IPS-20b (cell line): Measurements from ENCODE around the gene LGI4.

Source experiments
- H3K27ac ChIP-seq: one replicate; pipeline ENCODE4 v1.5.1; 2013; ENCODE audit warnings: low read length
- H3K27me3 ChIP-seq: 2 replicates; pipeline ENCODE4 v1.6.1; 2013; ENCODE audit warnings: mild to moderate bottlenecking, low read length, inconsistent platforms; ENCODE audit not compliant: insufficient read depth
- H3K36me3 ChIP-seq: 2 replicates; pipeline ENCODE4 v1.6.1; 2013; ENCODE audit warnings: low read depth, mild to moderate bottlenecking, inconsistent platforms, low read length, moderate library complexity; ENCODE audit not compliant: insufficient read depth
- H3K4me1 ChIP-seq: 2 replicates; pipeline ENCODE4 v1.6.1; 2013; ENCODE audit warnings: mild to moderate bottlenecking, control low read depth, inconsistent platforms, low read length, moderate library complexity; ENCODE audit not compliant: insufficient read depth
- H3K4me3 ChIP-seq: 2 replicates; pipeline ENCODE4 v1.5.1; 2013; ENCODE audit warnings: mild to moderate bottlenecking, low read length, inconsistent platforms
- H3K9ac ChIP-seq: 2 replicates; pipeline ENCODE4 v1.6.1; 2013; ENCODE audit warnings: low read depth, mild to moderate bottlenecking, inconsistent platforms, low read length, moderate library complexity
- H3K9me3 ChIP-seq: 2 replicates; pipeline ENCODE4 v1.6.1; 2013; ENCODE audit warnings: mild to moderate bottlenecking, low read depth, low read length, inconsistent platforms; ENCODE audit not compliant: insufficient read depth

The LGI4 gene

GRCh38 chr19:35125749-35126623 is 8.9 kb downstream of the LGI4 start:
- Histone ChIP-seq H3K27me3 (no peaks in the 10 kb centered on the region), H3K4me3 (no peak overlapping the region), H3K27ac (no peak overlapping the region), H3K9me3 (no peaks in the 10 kb centered on the region), H3K4me1 (peaks cover 11% of the 10 kb centered on the region), H3K9ac (no peak overlapping the region), H3K36me3 (no peaks in the 10 kb centered on the region)

DNA sequence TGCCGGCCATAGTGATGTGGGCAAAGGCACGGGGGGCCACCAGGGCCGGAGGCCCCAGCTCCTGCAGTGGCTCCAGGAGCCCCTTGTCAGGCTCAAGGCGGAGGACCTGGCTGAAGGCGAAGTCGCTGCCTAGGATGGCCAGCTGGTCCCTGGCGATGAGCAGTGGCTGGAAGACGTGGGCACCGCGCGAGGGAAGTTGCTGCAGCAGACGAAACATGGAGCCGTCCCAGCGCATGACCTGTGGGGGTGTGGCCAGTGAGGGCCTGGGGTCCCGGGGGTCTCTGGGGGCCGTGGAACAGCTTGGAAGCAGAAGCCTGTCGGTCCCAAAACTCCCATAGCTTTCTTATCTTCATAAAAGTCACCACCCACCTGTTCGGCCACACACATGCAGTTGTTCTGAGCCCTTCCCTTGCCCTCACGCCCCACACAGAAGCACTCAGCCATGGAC is 9.6 kb downstream of the LGI4 start:
- no peaks in the 10 kb centered on the region for H3K36me3 ChIP-seq

DNA sequence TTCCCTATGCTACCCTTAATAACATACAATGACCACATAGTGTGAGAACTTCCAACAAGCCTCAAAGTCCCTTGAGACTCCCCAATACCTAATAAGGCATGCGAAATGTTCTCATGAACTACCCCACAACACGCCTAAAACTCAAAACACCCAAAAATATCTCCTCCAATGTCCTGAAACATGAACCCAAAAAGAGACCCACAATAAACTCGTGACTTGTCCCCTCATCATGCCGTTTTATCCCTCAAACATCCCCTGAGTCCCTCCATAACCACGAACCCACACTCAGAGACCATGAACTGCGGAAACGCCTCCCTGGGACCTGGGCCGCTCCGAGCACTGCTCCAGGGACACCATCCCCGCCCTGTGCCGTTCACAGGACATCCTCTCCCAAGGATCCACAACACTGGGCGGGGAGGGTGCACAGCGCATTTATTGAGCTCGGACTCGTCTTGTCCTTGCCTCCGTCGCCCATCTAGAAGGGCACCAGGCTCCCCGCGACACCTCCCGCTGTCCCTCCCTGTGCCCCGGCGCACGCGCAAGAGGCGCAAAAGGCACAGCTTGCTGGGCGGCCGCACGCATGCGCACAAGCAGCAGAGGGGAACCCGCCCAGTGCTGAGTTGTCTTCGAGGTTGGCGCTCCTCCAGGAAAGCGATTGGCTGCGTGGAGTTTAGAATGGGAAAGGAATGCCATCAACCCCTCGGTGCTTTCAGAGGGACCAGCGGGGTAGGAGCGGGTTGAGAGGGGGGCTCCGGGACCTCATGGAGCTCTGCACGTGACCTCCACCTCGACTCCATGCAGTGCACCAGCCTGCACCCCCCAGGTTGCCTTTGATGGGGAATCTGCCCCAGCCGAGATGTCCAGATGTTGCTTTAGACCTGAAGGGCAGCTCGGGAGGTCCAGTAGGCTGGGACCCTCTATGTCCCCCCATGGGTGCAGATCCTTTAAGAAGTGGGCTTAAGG is 10.5 kb downstream of the LGI4 start:
- no peaks in the 10 kb centered on the region for H3K9me3 ChIP-seq
- no peaks in the 10 kb centered on the region for H3K36me3 ChIP-seq
- H3K4me3 ChIP-seq, result no peak overlapping the region; the same call in 1 of the 2 replicates
- H3K9ac ChIP-seq, result peak overlapping the region; percentile 27; the same call in 1 of the 2 replicates
- H3K27me3 ChIP-seq, result no peaks in the 10 kb centered on the region
- H3K4me1 ChIP-seq, result peaks cover 11% of the 10 kb centered on the region
- no peak overlapping the region for H3K27ac ChIP-seq

More for the DNA sequence above, 9.6 kb downstream of the LGI4 start:
- Histone ChIP-seq H3K27me3 (no peaks in the 10 kb centered on the region), H3K9ac (no peak overlapping the region), H3K4me3 (no peak overlapping the region), H3K27ac (no peak overlapping the region), H3K9me3 (no peaks in the 10 kb centered on the region), H3K4me1 (peaks cover 11% of the 10 kb centered on the region)

- no peak overlapping the region for H3K9ac ChIP-seq
- H3K4me1 ChIP-seq, result peaks cover 11% of the 10 kb centered on the region
- no peak overlapping the region for H3K4me3 ChIP-seq
- H3K27me3 ChIP-seq, result no peaks in the 10 kb centered on the region
- no peak overlapping the region for H3K27ac ChIP-seq
- H3K36me3 ChIP-seq, result no peaks in the 10 kb centered on the region
- H3K9me3 ChIP-seq, result no peaks in the 10 kb centered on the region
Measured at GRCh38 chr19:35123573-35123972, 11.3 kb downstream of the LGI4 start.

- H3K4me1 ChIP-seq, result peaks cover 11% of the 10 kb centered on the region
- H3K9ac ChIP-seq, result no peak overlapping the region
- H3K27ac ChIP-seq, result no peak overlapping the region
Measured at GRCh38 chr19:35122687-35123551, 11.9 kb downstream of the LGI4 start.

DNA sequence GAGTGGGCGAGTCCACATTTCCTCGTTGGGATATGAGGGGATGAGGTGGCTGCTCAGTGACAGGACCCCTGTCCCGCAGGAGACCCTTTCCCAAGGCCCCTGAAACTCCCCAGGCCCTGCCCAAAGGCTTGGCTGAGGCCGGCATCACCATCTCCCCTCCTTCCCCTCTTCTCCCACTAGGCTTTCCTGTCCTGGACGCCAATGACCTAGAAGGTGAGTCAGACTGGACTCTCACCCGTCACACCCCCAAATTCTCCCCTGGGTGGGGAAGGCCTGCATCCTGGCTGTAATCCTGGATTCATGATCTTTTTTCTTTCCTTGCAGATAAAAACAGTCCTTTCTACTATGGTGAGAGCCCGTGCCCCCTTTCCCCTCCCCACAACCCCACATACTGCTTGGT is 14.0 kb downstream of the LGI4 start:
- H3K27me3 ChIP-seq, result no peaks in the 10 kb centered on the region; the same call in 1 of the 2 replicates
- no peak overlapping the region for H3K4me3 ChIP-seq
- no peaks in the 10 kb centered on the region for H3K36me3 ChIP-seq
- H3K27ac ChIP-seq, result no peak overlapping the region
- peaks cover 11% of the 10 kb centered on the region for H3K4me1 ChIP-seq
- H3K9ac ChIP-seq, result no peak overlapping the region
- no peaks in the 10 kb centered on the region for H3K9me3 ChIP-seq

More at GRCh38 chr19:35122687-35123551, 11.9 kb downstream of the LGI4 start:
- Histone ChIP-seq H3K36me3 (no peaks in the 10 kb centered on the region), H3K9me3 (no peaks in the 10 kb centered on the region), H3K4me3 (no peak overlapping the region), H3K27me3 (no peaks in the 10 kb centered on the region)

GRCh38 chr19:35120492-35120891 is 14.4 kb downstream of the LGI4 start:
- Histone ChIP-seq H3K36me3 (no peaks in the 10 kb centered on the region), H3K27me3 (no peaks in the 10 kb centered on the region; the same call in 1 of the 2 replicates), H3K4me1 (peaks cover 11% of the 10 kb centered on the region), H3K27ac (no peak overlapping the region), H3K9me3 (no peaks in the 10 kb centered on the region), H3K4me3 (no peak overlapping the region), H3K9ac (no peak overlapping the region)

GRCh38 chr19:35119578-35120155 is 15.2 kb downstream of the LGI4 start:
- Histone ChIP-seq H3K27ac (no peak overlapping the region), H3K9ac (no peak overlapping the region), H3K27me3 (no peaks in the 10 kb centered on the region; the same call in 1 of the 2 replicates), H3K9me3 (no peaks in the 10 kb centered on the region), H3K4me3 (no peak overlapping the region), H3K4me1 (peaks cover 16% of the 10 kb centered on the region), H3K36me3 (no peaks in the 10 kb centered on the region)

- no peaks in the 10 kb centered on the region; the same call in 1 of the 2 replicates for H3K27me3 ChIP-seq
- H3K4me3 ChIP-seq, result no peak overlapping the region
- no peak overlapping the region for H3K27ac ChIP-seq
Measured at GRCh38 chr19:35119091-35119490, 15.8 kb downstream of the LGI4 start.

DNA sequence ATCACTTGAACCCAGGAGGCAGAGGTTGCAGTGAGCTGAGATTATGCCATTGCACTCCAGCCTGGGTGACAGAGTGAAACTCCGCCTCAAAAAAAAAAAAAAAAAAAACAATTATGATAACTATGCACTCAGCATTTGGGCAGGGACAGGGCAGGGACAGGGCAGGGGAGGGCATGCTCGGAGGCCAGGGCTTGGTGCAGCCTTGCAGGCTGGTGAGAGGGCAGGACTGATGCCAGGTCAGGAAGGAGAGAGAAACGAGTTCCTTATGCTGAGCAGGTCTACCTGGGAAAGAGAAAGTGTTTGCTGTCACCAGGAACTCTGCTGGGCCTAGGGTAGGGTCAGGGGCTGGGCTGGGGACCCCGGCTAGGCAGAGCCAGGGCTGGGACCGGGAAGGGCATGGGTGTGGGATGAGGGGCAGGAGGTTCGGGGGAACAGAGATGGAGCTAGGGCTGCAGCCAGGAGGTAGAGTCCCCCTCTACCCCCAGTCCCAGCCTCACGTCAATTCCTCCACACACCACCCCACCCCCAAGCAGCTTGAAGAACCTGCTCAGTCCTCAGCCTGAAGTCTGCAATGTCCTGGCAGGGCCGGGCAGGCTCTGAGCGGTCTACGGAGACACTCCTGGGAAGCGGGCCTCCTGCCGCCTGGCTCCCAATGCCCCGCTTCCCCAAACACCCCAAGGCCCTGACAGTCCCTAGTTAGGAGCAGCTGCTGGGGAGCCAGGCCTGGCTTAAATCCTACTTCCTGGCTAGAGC is 16.4 kb downstream of the LGI4 start:
- Histone ChIP-seq H3K36me3 (no peaks in the 10 kb centered on the region), H3K27ac (no peak overlapping the region), H3K4me1 (peaks cover 12% of the 10 kb centered on the region; the same call in 1 of the 2 replicates), H3K4me3 (no peak overlapping the region), H3K9me3 (no peaks in the 10 kb centered on the region), H3K27me3 (no peaks in the 10 kb centered on the region; the same call in 1 of the 2 replicates), H3K9ac (no peak overlapping the region)

More at GRCh38 chr19:35119091-35119490, 15.8 kb downstream of the LGI4 start:
- Histone ChIP-seq H3K4me1 (peaks cover 16% of the 10 kb centered on the region; the same call in 1 of the 2 replicates), H3K9me3 (no peaks in the 10 kb centered on the region), H3K36me3 (no peaks in the 10 kb centered on the region), H3K9ac (no peak overlapping the region)
